Measurements from ENCODE around the gene CTU2.

GRCh38 chr16:88735616-88736015 lies 29.3 kb downstream of the CTU2 start:
- TF ChIP-seq CTCF (IDR thresholded peaks at IDR 0.05; ENCODE audit: control extremely low read depth in 1 of 3, insufficient read depth in 1 of 3, low read depth in 1 of 3, low read length in 3 of 3) (no peak), YY1 (IDR thresholded peaks at IDR 0.05; ENCODE audit: low read depth, low read length) (no peak), EP300 (IDR thresholded peaks at IDR 0.05; ENCODE audit: borderline replicate concordance in 1 of 2, low read depth in 2 of 2, low read length in 2 of 2) (no peak), TCF12 (IDR thresholded peaks at IDR 0.05; ENCODE audit: low read depth, low read length) (no peak), JUN (IDR thresholded peaks at IDR 0.05; ENCODE audit: low read depth, low read length) (no peak), EZH2 (IDR thresholded peaks at IDR 0.05; ENCODE audit: low read depth, low read length, severe bottlenecking) (no peak), RFX5 (IDR thresholded peaks at IDR 0.05; ENCODE audit: borderline replicate concordance, low read depth, low read length) (no peak), KDM1A (IDR thresholded peaks at IDR 0.05; ENCODE audit: borderline replicate concordance, low read length) (no peak), USF2 (IDR thresholded peaks at IDR 0.05; ENCODE audit: low read length) (no peak)

All from H1 (cell line).